Small intestine (tissue), 7 donors: ENCODE data around the gene CNTN5. TPM values are rescaled to one million over a fixed set of nuclear protein-coding genes. Genes with fewer than 3 reads are reported as not detected.

ENCODE experiments used
- DNase-seq, 2 donors: peaks; one replicate each; pipeline versions ENCODE4 v3.0.0 to v3.0.0-alpha.2; 2013
- FAIRE-seq: peaks from 2 replicates; lab custom pipeline; 2012; peaks lifted over from hg19 to GRCh38; lab: Jason Lieb, UNC
- H3K27ac ChIP-seq, 3 donors: one replicate each; pipeline ENCODE4 v1.5.1; 2013; ENCODE audit warnings: low read length in 2 of 3, mild to moderate bottlenecking in 2 of 3, control low read depth in 1 of 3, inconsistent platforms in 1 of 3, low read depth in 1 of 3, moderate library complexity in 1 of 3
- H3K27me3 ChIP-seq, 3 donors: one replicate each; pipeline ENCODE4 v1.6.1; 2013; ENCODE audit warnings: low read length in 3 of 3, inconsistent platforms in 1 of 3; ENCODE audit not compliant: control insufficient read depth in 3 of 3, insufficient read depth in 3 of 3
- H3K36me3 ChIP-seq, 3 donors: one replicate each; pipeline ENCODE4 v1.6.1; 2013; ENCODE audit warnings: low read length in 3 of 3, inconsistent platforms in 1 of 3, low read depth in 1 of 3, mild to moderate bottlenecking in 1 of 3, moderate library complexity in 1 of 3; ENCODE audit not compliant: control insufficient read depth in 3 of 3, insufficient read depth in 2 of 3
- H3K4me1 ChIP-seq, 3 donors: one replicate each; pipeline ENCODE4 v1.6.1; 2013; ENCODE audit warnings: low read length in 2 of 3, inconsistent platforms in 1 of 3, low read depth in 1 of 3, mild to moderate bottlenecking in 1 of 3, moderate library complexity in 1 of 3; ENCODE audit not compliant: control insufficient read depth in 3 of 3, insufficient read depth in 2 of 3
- H3K4me3 ChIP-seq, 3 donors: one replicate each; pipeline ENCODE4 v1.5.1; 2013; ENCODE audit warnings: low read length in 3 of 3, control low read depth in 1 of 3, inconsistent platforms in 1 of 3, low read depth in 1 of 3, mild to moderate bottlenecking in 1 of 3, moderate library complexity in 1 of 3
- H3K9me3 ChIP-seq, 2 donors: one replicate each; pipeline ENCODE4 v1.6.1; 2013; ENCODE audit warnings: low read depth in 1 of 2, low read length in 1 of 2; ENCODE audit not compliant: control insufficient read depth in 2 of 2, insufficient read depth in 1 of 2
- WGBS, 3 donors: extraction: QIAGEN DNeasy Blood & Tissue Kit; methylation state at CpG; one replicate each; pipeline ENCODE4 v1.1.7; 2013; 5-methylcytosine and 5-hydroxymethylcytosine counted together
- polyA plus RNA-seq, 4 donors: library from polyadenylated mRNA; stranded (reverse) in 3 of 4; unstranded in 1 of 4; fragments of 200-250 nt in 3 of 4; fragments of 120-200 nt in 1 of 4; gene quantifications; one replicate each; pipeline versions ENCODE4 v1.2.1 to v1.2.3, GENCODE V29; 2013
- donor health status: healthy with polysubstance abuse.
- donor health status: control.
- donor health status: control.
- donor health status: Bipolar disorder and iron deficiency.
- donor health status: healthy.

Gene CNTN5
- polyA plus RNA-seq, 4 donors, result 0.04 to 0.09 TPM; not detected in 2

DNA sequence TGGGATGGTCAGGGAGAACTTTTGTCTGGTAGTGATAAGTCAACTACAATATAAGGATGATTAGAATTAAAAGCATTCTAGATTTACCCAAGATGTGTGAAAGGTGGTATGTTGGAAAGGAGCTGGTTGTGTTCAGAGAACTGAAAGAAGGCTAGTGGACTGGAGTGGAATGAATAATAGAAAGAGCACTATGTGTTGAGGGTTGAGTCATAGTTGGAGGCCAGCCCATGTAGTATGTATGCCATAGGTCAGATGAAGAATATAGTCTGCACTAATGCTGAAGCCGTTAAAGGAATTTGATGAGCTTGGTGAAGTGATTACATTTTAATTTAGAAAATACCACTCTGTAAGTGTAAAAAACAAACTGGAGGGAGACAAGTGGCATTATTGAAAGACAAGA lies 514.1 kb downstream of the CNTN5 start:
- peaks cover 0 to 2% of the 10 kb centered on the region in 2 donors for H3K9me3 ChIP-seq
- H3K27me3 ChIP-seq, result no peaks in the 10 kb centered on the region
- WGBS, 3 donors, result 63 to 75% (median 70%) methylated on average over 1 of the region's 1 CpG
- H3K36me3 ChIP-seq, result no peaks in the 10 kb centered on the region
- H3K27ac ChIP-seq, result no peak overlapping the region
- FAIRE-seq (no peak), DNase-seq (no peak)
- H3K4me3 ChIP-seq, result no peak overlapping the region
- H3K4me1 ChIP-seq, result no peaks in the 10 kb centered on the region

DNA sequence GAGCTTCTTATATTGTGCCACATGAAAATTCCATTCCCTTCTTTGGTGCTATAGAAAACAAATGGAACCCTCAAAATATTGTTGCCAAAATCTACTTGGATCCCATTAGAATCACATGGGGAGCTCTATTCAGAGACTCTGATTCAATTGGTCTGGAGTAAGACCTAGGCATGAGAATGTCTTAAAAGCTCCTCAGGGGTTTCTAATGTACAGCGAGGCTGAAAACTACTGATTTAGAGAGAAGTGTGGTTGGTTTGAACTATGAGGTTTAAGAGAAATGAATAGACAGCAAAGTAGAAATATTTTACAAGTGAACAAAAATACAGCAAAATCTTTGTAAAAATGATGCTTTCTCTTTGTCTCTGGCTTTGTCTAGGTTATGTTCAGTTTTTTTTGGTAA lies 514.7 kb downstream of the CNTN5 start:
- FAIRE-seq (no peak), DNase-seq (no peak)
- Histone ChIP-seq H3K9me3 (peaks cover 0 to 2% of the 10 kb centered on the region in 2 donors), H3K4me1 (no peaks in the 10 kb centered on the region), H3K27ac (no peak overlapping the region), H3K4me3 (no peak overlapping the region), H3K36me3 (no peaks in the 10 kb centered on the region), H3K27me3 (no peaks in the 10 kb centered on the region)
- WGBS, 3 donors, result 44 to 87% (median 84%) methylated on average over 1 of the region's 1 CpG

DNA sequence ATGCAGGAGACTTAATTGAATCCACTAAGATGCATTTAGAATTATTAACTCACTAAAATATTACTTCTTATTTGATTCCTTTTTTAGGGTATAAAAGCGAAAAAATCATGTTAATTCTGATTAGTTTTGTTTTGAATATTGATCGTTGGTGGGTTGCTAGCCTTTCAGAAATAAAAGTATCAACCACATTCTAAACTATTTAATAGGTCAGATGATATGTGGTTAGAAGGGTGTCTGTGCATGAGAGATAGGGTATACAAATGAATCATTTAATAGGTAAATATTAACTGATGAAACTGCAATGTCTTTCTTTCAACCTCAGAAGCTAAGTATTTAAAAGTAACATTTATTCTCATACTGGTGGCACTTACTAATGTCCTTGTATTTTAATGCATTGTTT lies 515.1 kb downstream of the CNTN5 start:
- Histone ChIP-seq H3K36me3 (no peaks in the 10 kb centered on the region), H3K4me3 (no peak overlapping the region), H3K27me3 (no peaks in the 10 kb centered on the region), H3K9me3 (peaks cover 0 to 2% of the 10 kb centered on the region in 2 donors), H3K4me1 (no peaks in the 10 kb centered on the region), H3K27ac (no peak overlapping the region)
- 55 to 69% (median 60%) methylated on average over 2 of the region's 2 CpGs for WGBS, 3 donors
- DNase-seq (no peak), FAIRE-seq (no peak)

DNA sequence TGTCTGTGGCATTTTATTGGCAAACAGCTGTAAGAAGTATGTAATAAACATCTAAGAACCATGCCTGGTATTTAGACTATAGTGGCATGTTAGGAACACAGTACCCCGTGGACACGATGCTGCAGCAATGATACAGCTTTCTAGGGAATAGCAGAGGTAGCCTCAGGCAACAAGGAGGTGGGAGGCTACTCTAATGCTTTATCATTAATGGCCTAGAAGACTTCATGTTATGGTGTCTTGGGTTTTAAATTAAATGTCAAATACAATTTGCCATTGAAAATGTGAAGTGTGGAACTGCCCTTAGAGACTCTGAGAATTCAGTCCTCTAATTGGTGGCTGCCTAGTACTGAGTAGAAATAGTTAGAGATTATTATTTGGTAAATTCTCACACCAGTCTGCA lies 516.9 kb downstream of the CNTN5 start:
- H3K27me3 ChIP-seq, result no peaks in the 10 kb centered on the region
- no peaks in the 10 kb centered on the region for H3K36me3 ChIP-seq
- H3K4me1 ChIP-seq, result no peaks in the 10 kb centered on the region
- H3K9me3 ChIP-seq, result no peaks in the 10 kb centered on the region
- H3K27ac ChIP-seq, result no peak overlapping the region
- WGBS, 3 donors, result 52 to 68% (median 64%) methylated on average over 2 of the region's 2 CpGs
- FAIRE-seq, result no peak
- no peak overlapping the region for H3K4me3 ChIP-seq
- DNase-seq, result no peak

DNA sequence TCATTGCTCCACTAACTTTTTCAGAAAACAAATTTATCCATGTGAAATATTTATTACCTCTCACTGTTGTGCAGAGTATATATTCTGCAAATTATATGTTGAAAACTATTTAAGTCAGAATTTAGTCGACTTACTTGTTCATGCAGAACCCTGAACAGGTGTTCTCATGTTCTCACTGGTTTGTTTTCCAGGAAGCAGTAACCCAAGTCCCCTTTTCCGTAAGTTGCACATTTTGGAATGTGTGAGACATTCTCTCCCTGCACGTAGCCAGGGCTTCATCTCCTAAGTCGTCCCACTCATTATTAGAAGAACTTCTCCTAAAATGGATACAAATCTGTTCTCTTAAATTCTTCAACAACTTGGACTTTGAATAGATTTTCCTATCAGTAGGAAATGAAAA lies 524.9 kb downstream of the CNTN5 start:
- no peak overlapping the region for H3K4me3 ChIP-seq
- no peak for DNase-seq
- no peaks in the 10 kb centered on the region for H3K9me3 ChIP-seq
- WGBS, 3 donors, result 79 to 84% (median 83%) methylated on average over 4 of the region's 4 CpGs
- no peak for FAIRE-seq
- H3K4me1 ChIP-seq, result no peaks in the 10 kb centered on the region
- no peak overlapping the region for H3K27ac ChIP-seq
- H3K27me3 ChIP-seq, result no peaks in the 10 kb centered on the region
- no peaks in the 10 kb centered on the region for H3K36me3 ChIP-seq

DNA sequence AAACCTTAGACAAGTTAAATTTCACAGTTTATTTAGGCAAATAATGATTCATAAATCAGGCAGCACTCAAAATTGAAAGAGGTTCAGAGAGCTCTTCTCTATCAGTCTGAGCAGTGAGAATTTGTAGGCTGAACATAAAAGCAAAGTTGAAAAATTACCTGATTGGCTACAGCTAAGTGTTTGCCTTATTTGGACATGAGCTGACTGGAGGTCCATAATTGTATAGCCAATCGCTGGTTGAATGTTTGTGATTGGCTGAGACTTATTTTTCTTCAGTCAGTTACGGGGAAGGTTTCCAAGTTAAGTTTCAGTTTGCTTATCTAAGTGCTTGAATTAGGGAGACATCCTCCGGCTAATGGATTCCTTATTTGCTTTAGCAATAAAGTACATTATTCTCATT lies 527.5 kb downstream of the CNTN5 start:
- Histone ChIP-seq H3K9me3 (no peaks in the 10 kb centered on the region), H3K4me1 (no peaks in the 10 kb centered on the region), H3K36me3 (no peaks in the 10 kb centered on the region), H3K27me3 (no peaks in the 10 kb centered on the region), H3K4me3 (no peak overlapping the region), H3K27ac (no peak overlapping the region)
- no peak for FAIRE-seq
- WGBS, 3 donors, result 69 to 72% (median 72%) methylated on average over 3 of the region's 3 CpGs
- no peak for DNase-seq

DNA sequence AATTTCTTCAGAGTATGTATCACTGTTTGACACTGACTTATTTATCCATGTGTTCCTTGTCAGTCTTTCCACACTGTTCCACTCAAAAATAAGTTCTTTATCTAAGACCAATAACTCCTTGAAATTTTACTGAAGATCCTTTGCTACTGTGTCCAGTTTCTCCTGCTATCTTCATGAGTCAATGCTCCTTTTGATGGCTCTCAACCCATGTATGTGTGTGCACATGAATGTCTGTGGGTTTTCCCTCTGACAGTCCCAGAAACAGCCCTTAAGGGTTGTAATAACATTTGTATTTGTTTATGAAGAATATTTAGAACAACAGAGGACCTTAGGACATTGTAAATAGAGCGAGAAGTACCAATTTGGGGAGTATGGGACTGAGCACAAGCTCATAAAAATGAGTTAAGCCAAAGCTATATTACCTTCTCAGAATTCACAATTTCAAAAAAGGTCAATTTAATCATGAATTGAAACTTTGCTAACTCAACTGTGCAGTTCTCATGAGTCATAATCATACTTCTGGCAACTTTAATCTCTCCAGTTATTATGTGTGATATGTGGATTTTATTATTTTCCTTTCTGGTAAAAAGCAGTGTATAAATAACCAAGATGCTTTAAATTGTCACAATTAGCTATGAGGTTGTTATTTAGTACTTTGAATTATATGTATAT lies 533.6 kb downstream of the CNTN5 start:
- 42 to 71% (median 48%) methylated on average over 1 of the region's 1 CpG for WGBS, 3 donors
- no peak for FAIRE-seq
- DNase-seq, result no peak
- H3K36me3 ChIP-seq, result no peaks in the 10 kb centered on the region
- H3K27ac ChIP-seq, result no peak overlapping the region
- no peaks in the 10 kb centered on the region for H3K4me1 ChIP-seq
- H3K4me3 ChIP-seq, result no peak overlapping the region
- no peaks in the 10 kb centered on the region for H3K9me3 ChIP-seq
- no peaks in the 10 kb centered on the region for H3K27me3 ChIP-seq

DNA sequence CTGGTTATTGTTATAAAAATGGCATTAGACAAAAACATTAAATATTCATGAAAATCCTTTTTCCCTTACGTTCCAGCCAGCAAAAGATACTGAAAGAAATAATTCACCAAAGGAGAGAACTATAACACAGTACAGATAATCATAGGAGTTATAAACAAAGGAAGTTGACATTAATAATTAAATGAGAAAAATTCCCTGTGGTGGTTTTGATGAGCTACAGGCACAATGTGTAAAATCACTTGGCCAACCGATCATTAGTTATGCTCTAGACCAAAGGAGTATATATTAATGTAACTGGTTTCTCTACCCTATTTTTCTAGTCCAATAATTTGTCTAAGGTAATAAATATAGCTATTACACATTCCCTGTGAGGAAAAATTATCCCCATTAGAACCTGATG lies 534.7 kb downstream of the CNTN5 start:
- 64 to 69% (median 68%) methylated on average over 2 of the region's 2 CpGs for WGBS, 3 donors
- H3K4me3 ChIP-seq, result no peak overlapping the region
- H3K9me3 ChIP-seq, result no peaks in the 10 kb centered on the region
- DNase-seq (no peak), FAIRE-seq (no peak)
- no peaks in the 10 kb centered on the region for H3K36me3 ChIP-seq
- no peaks in the 10 kb centered on the region for H3K4me1 ChIP-seq
- H3K27ac ChIP-seq, result no peak overlapping the region
- H3K27me3 ChIP-seq, result no peaks in the 10 kb centered on the region

DNA sequence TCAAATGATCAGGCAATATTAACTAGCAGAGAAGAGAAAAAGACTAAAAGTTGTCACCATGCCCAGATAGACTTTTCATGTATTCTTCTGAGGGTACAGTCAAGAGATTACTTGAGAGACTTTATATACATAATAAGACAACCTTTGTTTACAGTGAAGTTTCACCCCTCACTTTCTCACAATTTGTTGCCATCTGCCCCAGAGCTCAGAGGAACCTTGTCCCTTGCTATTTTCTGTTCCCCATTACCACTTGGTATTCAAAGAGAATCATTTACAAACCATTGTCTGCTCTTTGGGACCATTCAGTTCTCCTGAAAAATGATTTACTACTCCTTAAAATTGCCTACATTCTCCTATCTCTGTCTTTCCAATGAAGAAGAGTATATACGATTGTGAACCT lies 544.6 kb downstream of the CNTN5 start:
- Histone ChIP-seq H3K4me3 (no peak overlapping the region), H3K4me1 (no peaks in the 10 kb centered on the region), H3K27ac (no peak overlapping the region), H3K9me3 (no peaks in the 10 kb centered on the region), H3K36me3 (no peaks in the 10 kb centered on the region), H3K27me3 (no peaks in the 10 kb centered on the region)
- WGBS, 3 donors, result 56 to 80% (median 67%) methylated on average over 1 of the region's 1 CpG
- no peak for FAIRE-seq
- no peak for DNase-seq
